HG03378 (cell line): ENCODE data around the gene FNTB.
"Not testable (repeated sequence)": the region's sequence is repeated elsewhere in the genome, so short reads cannot be mapped to it uniquely, and the experiment has no call there.

Experiments
- ATAC-seq: cut with Tn5 transposase; IDR thresholded peaks from one replicate; pipeline ENCODE4 v1.9.1; 2021; ENCODE audit warnings: mild to moderate bottlenecking, moderate library complexity; ENCODE audit not compliant: unreplicated experiment

Gene FNTB

GRCh38 chr14:65010211-65010931, 23.7 kb downstream of the FNTB start:
- no peak for ATAC-seq

- no peak for ATAC-seq
Observed at GRCh38 chr14:65011538-65011937, 24.8 kb downstream of the FNTB start.

GRCh38 chr14:65012353-65012752, 25.7 kb downstream of the FNTB start:
- ATAC-seq, result no peak

GRCh38 chr14:65015391-65015790, 28.7 kb downstream of the FNTB start:
- ATAC-seq, result no peak

GRCh38 chr14:65016471-65016870, 29.8 kb downstream of the FNTB start:
- ATAC-seq, result no peak

GRCh38 chr14:65019944-65020566, 33.4 kb downstream of the FNTB start:
- ATAC-seq, result no peak

GRCh38 chr14:65024957-65025356, 38.3 kb downstream of the FNTB start:
- ATAC-seq, result no peak

GRCh38 chr14:65025818-65026217, 39.1 kb downstream of the FNTB start:
- no peak for ATAC-seq

- no peak for ATAC-seq
Observed at GRCh38 chr14:65026526-65026925, 39.8 kb downstream of the FNTB start.

GRCh38 chr14:65027127-65027799, 40.6 kb downstream of the FNTB start:
- no peak for ATAC-seq

GRCh38 chr14:65028937-65029336, 42.2 kb downstream of the FNTB start:
- no peak for ATAC-seq

- not testable (repeated sequence) for ATAC-seq
Observed at GRCh38 chr14:65031321-65031720, 44.6 kb downstream of the FNTB start.

- no peak for ATAC-seq
Observed at GRCh38 chr14:65032319-65032718, 45.6 kb downstream of the FNTB start.

- no peak for ATAC-seq
Observed at GRCh38 chr14:65033181-65033580, 46.5 kb downstream of the FNTB start.

GRCh38 chr14:65034021-65034420, 47.3 kb downstream of the FNTB start:
- no peak for ATAC-seq

GRCh38 chr14:65035049-65035448, 48.4 kb downstream of the FNTB start:
- no peak for ATAC-seq

GRCh38 chr14:65038966-65039365, 52.3 kb downstream of the FNTB start:
- no peak for ATAC-seq

GRCh38 chr14:65040666-65041433, 54.2 kb downstream of the FNTB start:
- no peak for ATAC-seq

- ATAC-seq, result no peak
Observed at GRCh38 chr14:65041434-65041915, 54.8 kb downstream of the FNTB start.

- no peak for ATAC-seq
Observed at GRCh38 chr14:65042296-65042695, 55.6 kb downstream of the FNTB start.

- peak; percentile 59 for ATAC-seq
Observed at GRCh38 chr14:65042731-65043372, 56.2 kb downstream of the FNTB start.
